SW 1271 (cell line): ENCODE data around the gene SLBP.
A peak's percentile ranks its signal among the peaks of the same experiment; 100 is the strongest.
"Not testable (repeated sequence)": the region's sequence is repeated elsewhere in the genome, so short reads cannot be mapped to it uniquely, and the experiment has no call there.

ENCODE experiments used
- DNase-seq, 2 experiments: peaks; one replicate each; lab custom pipeline; 2025; lab: John Stamatoyannopoulos, UW

Gene SLBP

DNA sequence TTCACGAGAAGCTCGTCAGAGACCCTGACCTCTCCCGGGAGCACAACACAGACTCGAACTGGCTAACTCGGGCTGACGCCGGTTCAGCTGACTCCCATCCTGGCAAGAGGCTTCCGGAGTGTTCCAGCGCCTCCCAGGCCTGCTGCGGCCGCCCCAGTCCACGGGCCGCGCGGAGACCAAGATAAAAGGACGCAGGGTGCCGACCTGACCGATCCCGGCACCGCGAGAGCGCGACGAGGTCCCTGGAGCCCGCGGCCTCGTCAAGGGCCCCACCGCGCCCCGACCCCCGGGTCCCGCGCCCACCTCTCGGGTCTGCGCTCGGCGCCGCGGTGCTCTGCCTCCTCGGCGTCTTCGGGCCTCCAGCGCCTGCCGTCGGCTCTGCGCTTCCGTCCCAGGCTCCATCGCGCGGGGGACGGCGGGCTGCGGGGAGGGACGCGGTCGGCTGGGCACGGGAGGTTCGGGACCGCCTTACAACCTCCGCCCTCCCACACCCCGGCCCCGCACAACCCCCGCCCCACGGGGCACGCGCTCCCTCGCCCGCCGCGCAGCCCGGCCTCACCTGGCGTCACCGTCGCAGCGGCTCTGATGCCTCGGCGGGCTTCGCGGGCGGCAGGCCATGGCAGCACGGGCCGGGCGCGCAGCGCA, 426 bp downstream of the SLBP start:
- peak in 1 of 2 experiments; percentile 27 for DNase-seq

GRCh38 chr4:1711055-1711570, 1.0 kb downstream of the SLBP start:
- DNase-seq = no peak

DNA sequence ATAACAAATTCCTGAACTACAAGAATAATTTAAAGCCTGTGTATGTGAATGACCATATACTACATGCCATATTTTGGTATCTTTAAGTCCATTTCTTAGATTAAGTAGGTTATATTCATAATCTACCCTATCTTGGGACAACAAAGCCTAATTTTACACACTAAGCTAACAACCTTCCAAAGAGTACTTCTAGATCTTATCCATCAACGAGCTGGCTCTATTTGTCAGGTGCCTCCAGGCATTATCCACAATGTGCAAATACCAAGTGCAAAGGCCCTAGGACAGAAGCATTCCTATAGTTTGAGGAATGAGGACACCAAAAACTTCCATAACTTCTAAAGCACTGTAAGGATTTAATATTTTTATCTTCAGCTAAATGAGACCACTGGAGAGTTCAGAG, 3.5 kb downstream of the SLBP start:
- DNase-seq = no peak

- DNase-seq = no peak
Measured at GRCh38 chr4:1706358-1706757, 5.8 kb downstream of the SLBP start.

DNA sequence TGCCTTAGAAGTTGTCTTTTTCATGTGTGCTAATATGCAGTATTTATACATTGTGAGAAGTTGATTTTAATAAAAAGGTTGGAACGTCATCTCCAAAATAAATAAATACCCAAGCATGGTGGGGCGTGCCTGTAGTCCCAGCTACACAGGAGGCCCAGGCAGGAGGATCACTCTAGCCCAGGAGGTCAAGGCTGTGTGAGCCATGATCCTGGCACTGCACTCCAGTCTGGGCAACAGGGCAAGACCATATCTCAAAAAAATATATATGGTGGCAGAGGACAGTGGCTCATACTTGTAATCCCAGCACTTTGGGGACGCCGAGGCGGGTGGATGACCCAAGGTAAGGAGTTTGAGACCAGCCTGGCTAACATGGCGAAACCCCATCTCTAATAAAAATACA, 6.4 kb downstream of the SLBP start:
- no peak for DNase-seq

- DNase-seq = no peak
Measured at GRCh38 chr4:1703867-1704266, 8.3 kb downstream of the SLBP start.

DNA sequence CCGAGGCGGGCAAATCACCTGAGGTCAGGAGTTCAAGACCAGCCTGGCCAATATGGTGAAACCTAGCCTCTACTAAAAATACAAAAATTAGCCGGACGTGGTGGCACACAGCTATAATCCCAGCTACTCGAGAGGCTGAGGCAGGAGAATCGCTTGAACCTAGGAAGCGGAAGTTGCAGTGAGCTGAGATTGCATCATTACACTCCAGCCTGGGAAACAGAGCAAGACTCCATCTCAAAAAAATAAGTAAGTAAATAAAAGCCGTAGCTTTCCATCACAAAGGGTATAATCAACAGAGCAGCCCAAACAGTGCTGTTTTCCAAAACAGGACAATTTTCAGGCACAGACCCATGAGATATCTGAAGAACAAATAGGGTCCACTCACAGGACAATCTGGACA, 10.4 kb downstream of the SLBP start:
- not testable (repeated sequence) for DNase-seq

DNA sequence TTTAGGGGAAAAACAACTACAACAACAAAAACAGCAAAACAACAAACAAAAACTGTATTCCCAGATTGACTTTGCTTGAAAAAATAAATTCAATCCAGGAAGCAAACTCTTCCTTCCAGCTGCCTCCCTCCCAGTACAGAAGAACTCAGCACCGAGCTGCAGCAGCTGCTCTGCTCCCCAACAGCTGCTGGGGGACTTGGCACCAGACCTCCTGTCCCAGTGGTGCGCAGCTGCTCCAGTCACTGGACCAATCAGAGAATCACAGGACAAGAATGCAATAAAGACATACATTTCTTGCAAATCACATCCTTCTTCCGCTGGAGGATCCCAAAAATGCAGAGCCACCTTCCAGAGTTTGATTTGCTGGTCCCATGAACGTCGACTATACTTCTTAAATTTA, 16.2 kb downstream of the SLBP start:
- no peak for DNase-seq

- peak; percentile 34 to 74 for DNase-seq
Measured at GRCh38 chr4:1693131-1693896, 18.8 kb downstream of the SLBP start.

GRCh38 chr4:1691737-1692373, 20.3 kb downstream of the SLBP start:
- no peak for DNase-seq

DNA sequence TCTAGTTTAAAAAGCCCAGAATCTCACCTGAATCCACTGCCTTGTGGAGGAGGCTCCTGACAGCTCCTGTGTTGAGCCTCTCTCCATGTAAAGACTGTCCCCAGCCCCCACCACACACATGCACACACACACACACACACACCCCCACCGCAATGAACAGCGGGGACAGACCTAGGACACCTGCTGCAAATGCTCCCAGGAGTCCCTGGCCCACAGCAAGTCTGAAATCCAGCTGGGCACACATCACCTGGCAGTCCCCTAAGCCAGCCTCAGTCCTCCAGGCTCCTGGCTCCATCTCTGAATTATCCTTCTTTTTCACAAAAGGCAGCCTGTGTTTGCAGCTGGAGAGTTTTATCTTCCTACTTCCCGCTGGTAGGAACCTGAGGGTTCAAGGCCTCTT, 21.4 kb downstream of the SLBP start:
- DNase-seq = no peak

GRCh38 chr4:1686440-1687036, 25.6 kb downstream of the SLBP start:
- DNase-seq = no peak

DNA sequence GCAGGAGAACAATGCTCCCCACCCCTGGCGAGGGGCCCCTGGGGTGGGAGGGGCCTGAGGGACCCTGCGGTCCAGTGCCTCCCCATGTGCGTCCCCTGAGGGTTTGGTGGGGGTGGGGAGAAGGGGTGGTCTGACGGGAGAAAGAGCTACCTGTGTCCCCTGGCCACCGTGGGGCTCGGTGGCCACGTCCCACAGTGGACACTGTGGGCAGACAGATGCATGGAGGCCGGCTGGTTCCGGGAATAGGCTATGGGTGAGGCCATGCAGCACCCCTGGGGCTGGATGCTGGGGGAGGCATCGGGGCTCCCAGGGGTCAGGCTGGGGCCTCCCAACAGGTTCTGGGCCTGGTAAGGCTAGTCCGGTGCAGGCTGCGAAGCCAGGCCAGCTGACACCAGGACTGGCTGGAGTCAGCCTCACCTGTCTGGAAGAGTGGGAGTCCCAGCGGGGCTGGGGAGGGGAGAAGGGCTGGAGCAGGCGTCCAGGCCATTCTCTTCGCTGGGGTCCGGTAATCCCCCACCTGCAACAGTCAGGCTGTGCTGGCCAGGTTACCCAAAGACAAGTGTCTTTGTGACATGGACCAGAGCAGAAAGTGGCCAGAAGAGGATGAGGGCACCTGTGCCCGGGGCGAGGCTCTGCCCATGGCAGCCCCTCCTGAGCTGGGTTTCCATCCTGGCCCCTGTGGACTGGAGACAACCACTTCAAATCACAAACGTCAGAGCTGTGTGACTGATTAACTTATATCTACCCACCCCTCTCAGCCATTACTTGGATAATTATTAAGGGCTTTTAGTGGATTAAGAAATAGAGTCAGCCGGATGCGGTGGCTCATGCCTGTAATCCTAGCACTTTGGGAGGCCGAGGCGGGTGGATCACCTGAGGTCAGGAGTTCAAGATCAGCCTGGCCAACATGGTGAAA, 26.6 kb downstream of the SLBP start:
- no peak for DNase-seq

- DNase-seq = no peak
Measured at GRCh38 chr4:1684506-1685234, 27.4 kb downstream of the SLBP start.

GRCh38 chr4:1683736-1684505, 28.2 kb downstream of the SLBP start, which contains the start of gene FAM53A:
FAM53A (minus strand) TSS chr4:1684313; CDS start chr4:1668741, 15,572 bp downstream.
- DNase-seq = peak; percentile 53 to 79

DNA sequence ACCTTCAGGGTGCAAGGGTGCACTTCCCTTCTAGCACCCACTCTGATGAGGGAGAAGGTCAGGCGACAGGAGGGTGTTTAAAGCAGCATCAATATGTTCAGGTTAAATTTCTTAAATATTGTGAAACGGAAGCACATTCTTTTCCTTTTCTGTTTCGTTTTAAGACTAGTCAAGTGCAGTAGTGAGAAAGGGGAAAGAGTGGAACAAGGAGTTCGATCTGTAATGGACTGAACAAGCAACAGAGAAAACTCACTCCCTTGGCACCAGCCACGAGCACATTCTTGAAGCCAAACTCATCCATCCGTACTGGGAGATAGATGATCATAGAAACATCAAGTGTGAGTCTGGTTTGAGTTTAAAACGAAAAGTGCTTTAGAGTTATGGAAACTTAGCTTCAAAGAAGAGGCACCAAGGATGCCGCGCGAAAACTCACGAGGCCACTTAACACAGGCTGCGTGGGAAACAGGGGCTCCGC, 28.8 kb downstream of the SLBP start:
- peak in 1 of 2 experiments; percentile 60 for DNase-seq

DNA sequence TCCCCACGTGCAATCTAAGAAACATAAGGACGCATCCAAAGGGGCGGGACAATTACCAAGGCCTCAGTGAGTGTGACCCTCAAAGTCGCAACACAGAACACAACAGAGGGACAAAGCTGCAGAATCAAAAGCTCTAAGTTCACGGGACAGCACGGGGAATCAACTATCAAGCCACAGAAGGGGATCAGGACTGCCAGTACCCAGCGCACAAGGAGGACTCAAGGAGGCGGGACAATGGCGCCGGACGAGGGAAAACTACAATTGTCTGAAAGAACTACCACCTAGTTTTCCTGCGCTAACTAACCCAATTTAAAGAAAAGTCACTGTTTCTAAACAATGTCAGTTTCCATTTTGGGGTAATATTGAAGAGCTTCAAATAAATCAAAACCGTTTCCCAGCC, 29.3 kb downstream of the SLBP start:
- DNase-seq = no peak

- no peak for DNase-seq
Measured at GRCh38 chr4:1678244-1678643, 33.9 kb downstream of the SLBP start.

DNA sequence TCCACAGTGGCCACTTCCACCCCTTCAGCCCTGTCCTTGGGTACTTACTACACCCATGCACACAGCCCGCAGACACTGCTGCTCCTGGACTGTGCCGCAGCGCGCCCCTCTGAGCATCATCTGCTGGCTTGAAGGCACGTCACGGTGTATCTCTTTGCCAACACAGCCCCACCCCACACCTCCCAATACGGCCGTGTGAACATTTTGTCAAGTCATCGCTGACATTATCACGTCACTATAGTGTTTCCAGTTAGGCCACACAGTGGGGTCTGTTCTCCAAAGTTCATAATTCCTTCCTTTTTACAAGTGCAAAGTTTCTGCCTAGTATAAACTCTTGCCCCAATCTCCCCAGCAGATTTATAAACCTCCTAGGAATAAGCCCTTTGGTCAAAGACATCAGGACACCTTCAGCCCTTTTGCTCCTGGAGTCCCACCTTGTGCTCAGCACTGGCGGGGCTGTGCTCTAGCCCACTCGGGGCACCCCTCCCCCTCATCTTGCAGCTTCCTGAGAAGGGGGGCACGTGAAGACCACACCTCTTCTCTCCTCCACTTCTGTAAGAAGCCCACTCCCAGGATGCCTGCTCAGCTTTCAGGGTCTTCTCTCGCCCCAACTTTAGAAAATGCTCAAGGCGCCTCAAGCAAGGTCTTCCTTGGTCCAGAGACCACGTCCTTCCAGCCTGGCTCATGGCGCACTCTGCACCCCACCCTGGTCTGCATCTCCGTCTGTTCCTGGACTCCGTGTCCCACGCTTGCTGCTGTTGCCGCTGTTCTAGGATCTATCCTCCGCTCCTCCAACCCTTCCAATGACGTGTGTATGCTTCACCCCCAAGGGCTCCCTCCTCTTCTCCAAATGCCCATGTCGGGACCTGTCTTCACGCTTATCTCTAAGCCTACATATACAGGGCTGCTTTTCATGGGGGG, 35.3 kb downstream of the SLBP start:
- no peak for DNase-seq
